Heart left ventricle (tissue), 16 donors: ENCODE results near the gene RTBDN. TPM values are rescaled to one million over a fixed set of nuclear protein-coding genes. Genes with fewer than 3 reads are reported as not detected.
A peak's percentile ranks its signal among the peaks of the same experiment; 100 is the strongest.

Experiments used
- ATAC-seq, 4 donors: fragments of 200-7000 bp; cut with Tn5 transposase; one replicate each; pipeline ENCODE4 v1.9.1; 2020 to 2022; ENCODE audit warnings: moderate library complexity in 4 of 4, mild to moderate bottlenecking in 3 of 4, moderate number of reproducible peaks in 1 of 4
- DNase-seq, 5 donors: peaks; one replicate each; pipeline ENCODE4 v3.0.0-alpha.2; 2020
- H3K27ac ChIP-seq, 12 donors: fragments of 200-600 bp; sonication (generic) in 4 of 12; one replicate each; pipeline versions ENCODE4 v1.5.0 to v1.8.0; 2016 to 2022; ENCODE audit warnings: mild to moderate bottlenecking in 2 of 12
- H3K27me3 ChIP-seq, 9 donors: fragments of 200-600 bp; sonication (generic) in 2 of 9; one replicate each; pipeline versions ENCODE4 v1.5.1 to v1.8.0; 2016 to 2022; ENCODE audit warnings: mild to moderate bottlenecking in 3 of 9
- H3K36me3 ChIP-seq, 9 donors: fragments of 200-600 bp; sonication (generic) in 2 of 9; one replicate each; pipeline versions ENCODE4 v1.5.0 to v1.8.0; 2018 to 2022; ENCODE audit warnings: mild to moderate bottlenecking in 2 of 9
- H3K4me1 ChIP-seq, 12 donors: fragments of 200-600 bp; sonication (generic) in 4 of 12; one replicate each; pipeline versions ENCODE4 v1.5.0 to v1.8.0; 2016 to 2022; ENCODE audit warnings: mild to moderate bottlenecking in 3 of 12
- H3K4me3 ChIP-seq, 12 donors: fragments of 200-600 bp; sonication (generic) in 4 of 12; one replicate each; pipeline versions ENCODE4 v1.5.0 to v1.8.0; 2017 to 2022; ENCODE audit warnings: mild to moderate bottlenecking in 9 of 12, moderate library complexity in 4 of 12
- H3K9me3 ChIP-seq, 12 donors: fragments of 200-600 bp; sonication (generic) in 4 of 12; one replicate each; pipeline versions ENCODE4 v1.5.0 to v1.8.0; 2016 to 2022; ENCODE audit warnings: mild to moderate bottlenecking in 1 of 12
- CTCF ChIP-seq, 12 donors: fragments of 200-600 bp; sonication (generic) in 4 of 12; IDR thresholded peaks; one replicate each; pipeline versions ENCODE4 v1.5.0 to v1.8.0; 2018 to 2022; ENCODE audit warnings: antibody characterized with exemption in 12 of 12, mild to moderate bottlenecking in 5 of 12
- POLR2A ChIP-seq, 2 donors: fragments of 450-650 bp; IDR thresholded peaks; one replicate each; pipeline ENCODE4 v1.6.1; 2017; ENCODE audit warnings: antibody characterized with exemption in 2 of 2, mild to moderate bottlenecking in 2 of 2, moderate library complexity in 2 of 2
- WGBS, 4 donors: extraction: QIAGEN DNeasy Blood & Tissue Kit in 2 of 4; methylation state at CpG; one replicate each; pipeline versions ENCODE4 v1.1.5 to v1.1.7; 2013 to 2018; 5-methylcytosine and 5-hydroxymethylcytosine counted together
- intact Hi-C, 10 donors: fragments of 100-400 bp; cut with DNase I; formaldehyde crosslinking; loops; one replicate each; pipeline versions ENCODE4 v1.11.1 to v1.14.2; 2022
- polyA plus RNA-seq, 2 donors: library from polyadenylated mRNA; stranded (reverse); fragments of 200-250 nt; gene quantifications; one replicate each; pipeline ENCODE4 v1.2.3, GENCODE V29; 2013
- total RNA-seq, 9 donors: library from RNA; depleted of rRNA in 2 of 9; stranded (reverse); fragments of >200 nt in 2 of 9; fragmentation: NEBNext Ultra II Directional in 3 of 9; extraction: Animal tissue kit (Norgen Biotek cat#: 25700) in 3 of 9; gene quantifications; one replicate each; pipeline versions ENCODE4 v1.1.0 to v1.2.4, GENCODE V29; 2016 to 2023
- donor health status: ischemic (EF 13 %, LVEDD 7.1; RV severe dilation, severe dysfunction).
- donor health status: healthy with polysubstance abuse.
- donor health status: DM: no; HTN: yes; CAD: no.
- donor health status: DM: no; HTN: no; CAD: no.
- donor health status: ischemic (EF 25% LVEDD 6.9; RV normal size, moderate dysfunction).
- donor health status: ischemic (EF 25% LVEDD 5.7; RV mildly dilated, moderate dysfunction).
- donor health status: healthy.
- donor health status: DM: yes; HTN: yes; CAD: no.
- donor health status: ischemic (EF 35%, LVEDD 5.7; RV mildly dilated, moderate dysfunction).
- donor health status: nonischemic (EF 11% LVEDD 7.7; RV severe dilation, severe dysfunction).
- donor health status: DM: yes; HTN: yes; CAD: no.
- donor health status: PGD.
- donor health status: ischemic (EF 29% LVEDD 5.4; RV normal size, mild dysfunction).
- donor health status: nonischemic (EF 23%, LVEDD 6.1; RV moderate dilation, normal function).

The RTBDN gene
- total and polyA plus RNA-seq, 11 donors = not detected

GRCh38 chr19:12789098-12789903, 45.1 kb downstream of the RTBDN start:
- H3K9me3 ChIP-seq = no peaks in the 10 kb centered on the region
- peak overlapping the region; percentile 95 to 100 (median 99) for H3K27ac ChIP-seq
- ATAC-seq (no peak), DNase-seq (no peak)
- intact Hi-C loops = loop anchor here in 1 of 10 donors (10.0 kb wide), 1 partner anchor 366 kb away; the partner anchor contains the start of genes IER2 and STX10
- no peaks in the 10 kb centered on the region for H3K27me3 ChIP-seq
- peaks cover 0 to 12% (median 0%) of the 10 kb centered on the region in 9 donors for H3K36me3 ChIP-seq
- WGBS, 4 donors = 2 to 10% (median 3%) methylated on average over 7 to 46 of the region's 46 CpGs
- H3K4me1 ChIP-seq = peaks cover 2 to 70% (median 55%) of the 10 kb centered on the region in 12 donors
- TF ChIP-seq CTCF (IDR thresholded peaks at IDR 0.05) (no peak), POLR2A (IDR thresholded peaks at IDR 0.05) (no peak)
- H3K4me3 ChIP-seq = peak overlapping the region; percentile 15 to 99 (median 84)

GRCh38 chr19:12788682-12789097, 45.7 kb downstream of the RTBDN start:
- DNase-seq (peak; percentile 91 to 95 (median 92)), ATAC-seq (peak in 2 of 4 donors; percentile 1 to 2)
- peaks cover 4 to 70% (median 58%) of the 10 kb centered on the region in 12 donors for H3K4me1 ChIP-seq
- TF ChIP-seq CTCF (IDR thresholded peaks at IDR 0.05) (peak in 3 of 12 donors; percentile 8 to 28 (median 25)), POLR2A (IDR thresholded peaks at IDR 0.05) (no peak)
- peaks cover 0 to 12% (median 0%) of the 10 kb centered on the region in 9 donors for H3K36me3 ChIP-seq
- intact Hi-C loops = loop anchor here in 1 of 10 donors (10.0 kb wide), 1 partner anchor 366 kb away; the partner anchor contains the start of genes IER2 and STX10
- WGBS, 4 donors = 1 to 4% (median 3%) methylated on average over 12 of the region's 12 CpGs
- no peaks in the 10 kb centered on the region for H3K9me3 ChIP-seq
- peak overlapping the region in 10 of 12 donors; percentile 63 to 99 (median 88) for H3K4me3 ChIP-seq
- peak overlapping the region; percentile 95 to 100 (median 99) for H3K27ac ChIP-seq
- H3K27me3 ChIP-seq = no peaks in the 10 kb centered on the region

GRCh38 chr19:12788042-12788681, 46.2 kb downstream of the RTBDN start:
- DNase-seq (no peak), ATAC-seq (no peak)
- H3K36me3 ChIP-seq = peaks cover 0 to 11% (median 0%) of the 10 kb centered on the region in 9 donors
- 41 to 51% (median 47%) methylated on average over 4 of the region's 4 CpGs for WGBS, 4 donors
- TF ChIP-seq CTCF (IDR thresholded peaks at IDR 0.05) = no peak
- no peak for TF ChIP-seq POLR2A (IDR thresholded peaks at IDR 0.05)
- peak overlapping the region; percentile 95 to 100 (median 99) for H3K27ac ChIP-seq
- no peaks in the 10 kb centered on the region for H3K9me3 ChIP-seq
- H3K4me1 ChIP-seq = peaks cover 7 to 73% (median 63%) of the 10 kb centered on the region in 12 donors
- peak overlapping the region in 8 of 12 donors; percentile 63 to 99 (median 84) for H3K4me3 ChIP-seq
- intact Hi-C loops = loop anchor here in 1 of 10 donors (10.0 kb wide), 1 partner anchor 367 kb away; the partner anchor contains the start of genes IER2 and STX10
- no peaks in the 10 kb centered on the region for H3K27me3 ChIP-seq
